Mesothelial cell of epicardium (in vitro differentiated cells): Measurements from ENCODE around the gene RAB27B. TPM values are rescaled to one million over a fixed set of nuclear protein-coding genes. Genes with fewer than 3 reads are reported as not detected.

Experiments
- DNase-seq, 2 experiments: peaks; one replicate each; pipeline ENCODE4 v3.0.0; 2021; ENCODE audit warnings: low spot score in 2 of 2; ENCODE audit not compliant: unreplicated experiment in 2 of 2
- H3K27ac Mint-ChIP-seq: 2 replicates; pipeline ENCODE4 v1.8.0; 2021; ENCODE audit warnings: mixed read lengths
- H3K27me3 Mint-ChIP-seq: 2 replicates; pipeline ENCODE4 v1.8.0; 2021; ENCODE audit warnings: low read depth, mixed read lengths
- H3K36me3 Mint-ChIP-seq: 2 replicates; pipeline ENCODE4 v1.8.0; 2021; ENCODE audit warnings: mixed read lengths
- H3K4me1 Mint-ChIP-seq: 2 replicates; pipeline ENCODE4 v1.8.0; 2021; ENCODE audit warnings: mixed read lengths
- H3K4me3 Mint-ChIP-seq: 2 replicates; pipeline ENCODE4 v1.8.0; 2021; ENCODE audit warnings: mild to moderate bottlenecking, moderate library complexity, mixed read lengths
- H3K9me3 Mint-ChIP-seq: 2 replicates; pipeline ENCODE4 v1.8.0; 2021; ENCODE audit warnings: mixed read lengths
- CTCF ChIP-seq: fragments of 200-600 bp; sonication (generic); IDR thresholded peaks from one replicate; pipeline ENCODE4 v1.5.0; 2021; ENCODE audit warnings: antibody characterized with exemption; ENCODE audit not compliant: unreplicated experiment
- total RNA-seq: library from RNA; stranded (reverse); gene quantifications from 3 replicates; pipeline ENCODE4 v1.2.1, GENCODE V29; 2021

RAB27B gene
- 0.63 to 1.3 TPM (median 0.98 TPM) in 3 replicates for total RNA-seq

GRCh38 chr18:54828281-54828881, at the start of gene RAB27B:
Gene RAB27B (plus strand): TSS chr18:54828477. CDS start chr18:54877586, 49,109 bp downstream.
- Mint-ChIP-seq H3K36me3 (peaks cover 4% of the 10 kb centered on the region), H3K27ac (peak within 1 kb of the TSS; percentile 70), H3K9me3 (peaks cover 14% of the 10 kb centered on the region), H3K27me3 (peaks cover 4% of the 10 kb centered on the region), H3K4me1 (peaks cover 17% of the 10 kb centered on the region), H3K4me3 (peak within 1 kb of the TSS; percentile 78)
- DNase-seq = peak; percentile 43 to 78
- TF ChIP-seq CTCF = no peak

GRCh38 chr18:54780285-54780861, 47.9 kb upstream of the RAB27B start:
- peaks cover 6% of the 10 kb centered on the region for H3K4me1 Mint-ChIP-seq
- H3K36me3 Mint-ChIP-seq = no peaks in the 10 kb centered on the region
- peaks cover 10% of the 10 kb centered on the region for H3K9me3 Mint-ChIP-seq
- H3K4me3 Mint-ChIP-seq = no peak overlapping the region
- DNase-seq = no peak
- H3K27me3 Mint-ChIP-seq = peaks cover 2% of the 10 kb centered on the region
- no peak for TF ChIP-seq CTCF
- no peak overlapping the region for H3K27ac Mint-ChIP-seq

GRCh38 chr18:54780970-54781369, 47.3 kb upstream of the RAB27B start:
- no peak overlapping the region for H3K27ac Mint-ChIP-seq
- TF ChIP-seq CTCF = no peak
- H3K4me1 Mint-ChIP-seq = peaks cover 2% of the 10 kb centered on the region
- no peak overlapping the region for H3K4me3 Mint-ChIP-seq
- peaks cover 10% of the 10 kb centered on the region for H3K9me3 Mint-ChIP-seq
- H3K27me3 Mint-ChIP-seq = peaks cover 2% of the 10 kb centered on the region
- no peak for DNase-seq
- no peaks in the 10 kb centered on the region for H3K36me3 Mint-ChIP-seq

GRCh38 chr18:54783139-54783538, 45.1 kb upstream of the RAB27B start:
- TF ChIP-seq CTCF = no peak
- Mint-ChIP-seq H3K4me3 (no peak overlapping the region), H3K4me1 (peaks cover 4% of the 10 kb centered on the region), H3K9me3 (peaks cover 10% of the 10 kb centered on the region), H3K27me3 (peaks cover 2% of the 10 kb centered on the region), H3K36me3 (no peaks in the 10 kb centered on the region), H3K27ac (no peak overlapping the region)
- no peak for DNase-seq

GRCh38 chr18:54786206-54786605, 42.1 kb upstream of the RAB27B start:
- no peaks in the 10 kb centered on the region for H3K36me3 Mint-ChIP-seq
- H3K4me1 Mint-ChIP-seq = peaks cover 4% of the 10 kb centered on the region
- TF ChIP-seq CTCF = no peak
- H3K27ac Mint-ChIP-seq = no peak overlapping the region
- H3K9me3 Mint-ChIP-seq = peaks cover 7% of the 10 kb centered on the region
- H3K4me3 Mint-ChIP-seq = no peak overlapping the region
- H3K27me3 Mint-ChIP-seq = no peaks in the 10 kb centered on the region
- DNase-seq = no peak
